Gastroesophageal sphincter (tissue), 4 donors: ENCODE data around the gene LDLRAD2. TPM values are rescaled to one million over a fixed set of nuclear protein-coding genes. Genes with fewer than 3 reads are reported as not detected.

Experiments
- ATAC-seq: fragments of 150-250 bp; one replicate; pipeline ENCODE4 v1.9.1; 2016; ENCODE audit warnings: mild to moderate bottlenecking, moderate library complexity
- H3K27ac ChIP-seq, 4 donors: fragments of 200-600 bp; sonication (generic) in 3 of 4; 1 replicate in 3 of 4; 2 replicates in 1 of 4; pipeline ENCODE4 v1.5.1; 2016 to 2019
- H3K27me3 ChIP-seq: fragments of 200-600 bp; sonication (generic); one replicate; pipeline ENCODE4 v1.5.1; 2019
- H3K36me3 ChIP-seq, 2 donors: fragments of 200-600 bp; sonication (generic); one replicate each; pipeline ENCODE4 v1.5.1; 2019; ENCODE audit warnings: control low read depth in 1 of 2
- H3K4me1 ChIP-seq, 3 donors: fragments of 200-600 bp; sonication (generic); 1 replicate in 2 of 3; 2 replicates in 1 of 3; pipeline ENCODE4 v1.5.1; 2016 to 2019; ENCODE audit warnings: control low read depth in 2 of 3
- H3K4me3 ChIP-seq, 2 donors: fragments of 200-600 bp; sonication (generic); one replicate each; pipeline ENCODE4 v1.5.1; 2019; ENCODE audit warnings: mild to moderate bottlenecking in 1 of 2, moderate library complexity in 1 of 2
- H3K9me3 ChIP-seq, 3 donors: fragments of 200-600 bp; sonication (generic); one replicate each; pipeline ENCODE4 v1.5.1; 2017 to 2019; ENCODE audit warnings: control low read depth in 2 of 3
- CTCF ChIP-seq, 4 experiments: fragments of 200-600 bp in 2 of 4; fragments of 450-650 bp in 2 of 4; sonication (generic) in 1 of 4; IDR thresholded peaks; one replicate each; pipeline ENCODE4 v1.5.1; 2017 to 2019; ENCODE audit warnings: antibody characterized with exemption in 4 of 4, mild to moderate bottlenecking in 2 of 4, moderate library complexity in 2 of 4
- EP300 ChIP-seq: sonication (generic); formaldehyde crosslinking; IDR thresholded peaks from one replicate; pipeline ENCODE4 v1.6.1; 2017; ENCODE audit warnings: antibody characterized with exemption, mild to moderate bottlenecking
- POLR2A ChIP-seq, 2 donors: fragments of 450-650 bp; IDR thresholded peaks; one replicate each; pipeline ENCODE4 v1.6.1; 2017; ENCODE audit warnings: antibody characterized with exemption in 2 of 2, mild to moderate bottlenecking in 2 of 2, moderate library complexity in 1 of 2
- POLR2AphosphoS5 ChIP-seq: sonication (generic); formaldehyde crosslinking; IDR thresholded peaks from one replicate; pipeline ENCODE4 v1.6.1; 2017; ENCODE audit warnings: antibody characterized with exemption
- WGBS, 2 donors: methylation state at CpG; one replicate each; pipeline ENCODE4 v1.1.5; 2018; ENCODE audit warnings: low coverage in 1 of 2; 5-methylcytosine and 5-hydroxymethylcytosine counted together
- total RNA-seq, 4 donors: library from RNA; depleted of rRNA; stranded (reverse); fragments of >200 nt; gene quantifications; one replicate each; pipeline ENCODE4 v1.1.0, GENCODE V29; 2016

The LDLRAD2 gene
- total RNA-seq, 4 donors from 2014 or later: 0.08 TPM; not detected in 3

- Histone ChIP-seq H3K27ac (no peak overlapping the region), H3K27me3 (no peaks in the 10 kb centered on the region), H3K9me3 (peaks cover 0 to 7% (median 0%) of the 10 kb centered on the region in 3 donors), H3K4me1 (no peaks in the 10 kb centered on the region), H3K4me3 (no peak overlapping the region), H3K36me3 (peaks cover 4 to 100% of the 10 kb centered on the region in 2 donors)
- no peak for ATAC-seq
- no peak for TF ChIP-seq CTCF (IDR thresholded peaks at IDR 0.05)
- TF ChIP-seq POLR2AphosphoS5: no peak
- TF ChIP-seq POLR2A (IDR thresholded peaks at IDR 0.05): no peak
- TF ChIP-seq EP300: no peak
- WGBS, 2 donors: 73 to 95% methylated on average over 2 to 4 of the region's 10 CpGs
These were observed 25.4 kb downstream of the LDLRAD2 start for GRCh38 chr1:21837476-21837875.

- no peak overlapping the region for H3K27ac ChIP-seq
- 14% methylated on average over 1 of the region's 23 CpGs; no CpG with 5 or more reads in 1 of the 2 donors for WGBS, 2 donors
- no peak overlapping the region for H3K4me3 ChIP-seq
- TF ChIP-seq EP300 (no peak), POLR2A (IDR thresholded peaks at IDR 0.05) (no peak), POLR2AphosphoS5 (no peak), CTCF (IDR thresholded peaks at IDR 0.05) (no peak)
- no peaks in the 10 kb centered on the region for H3K27me3 ChIP-seq
- peaks cover 4 to 100% of the 10 kb centered on the region in 2 donors for H3K36me3 ChIP-seq
- H3K4me1 ChIP-seq: no peaks in the 10 kb centered on the region
- peaks cover 0 to 7% (median 0%) of the 10 kb centered on the region in 3 donors for H3K9me3 ChIP-seq
- no peak for ATAC-seq
These were observed 26.5 kb downstream of the LDLRAD2 start for GRCh38 chr1:21838359-21839157.

- Histone ChIP-seq H3K9me3 (peaks cover 0 to 4% (median 0%) of the 10 kb centered on the region in 3 donors), H3K27ac (no peak overlapping the region), H3K27me3 (no peaks in the 10 kb centered on the region), H3K36me3 (peaks cover 4 to 100% of the 10 kb centered on the region in 2 donors), H3K4me1 (no peaks in the 10 kb centered on the region), H3K4me3 (no peak overlapping the region)
- TF ChIP-seq POLR2AphosphoS5: no peak
- TF ChIP-seq POLR2A (IDR thresholded peaks at IDR 0.05): no peak
- no peak for TF ChIP-seq EP300
- no peak for TF ChIP-seq CTCF (IDR thresholded peaks at IDR 0.05)
- ATAC-seq: no peak
- 96% methylated on average over 4 to 8 of the region's 19 CpGs for WGBS, 2 donors
These were observed 27.4 kb downstream of the LDLRAD2 start for GRCh38 chr1:21839337-21840037.

- Histone ChIP-seq H3K4me1 (no peaks in the 10 kb centered on the region), H3K4me3 (no peak overlapping the region), H3K27me3 (no peaks in the 10 kb centered on the region), H3K36me3 (peaks cover 0 to 100% of the 10 kb centered on the region in 2 donors), H3K9me3 (no peaks in the 10 kb centered on the region), H3K27ac (peak overlapping the region in 1 of 4 donors; percentile 6)
- TF ChIP-seq EP300: no peak
- no peak for TF ChIP-seq POLR2A (IDR thresholded peaks at IDR 0.05)
- TF ChIP-seq CTCF (IDR thresholded peaks at IDR 0.05): no peak
- no peak for TF ChIP-seq POLR2AphosphoS5
- 100% methylated on average over 3 of the region's 13 CpGs; no CpG with 5 or more reads in 1 of the 2 donors for WGBS, 2 donors
- no peak for ATAC-seq
These were observed 28.9 kb downstream of the LDLRAD2 start for GRCh38 chr1:21840981-21841380.
